Small intestine (tissue), 7 donors: ENCODE data around the gene VAV1. TPM values are rescaled to one million over a fixed set of nuclear protein-coding genes. Genes with fewer than 3 reads are reported as not detected.
A peak's percentile ranks its signal among the peaks of the same experiment; 100 is the strongest.

ENCODE experiments used
- DNase-seq, 2 donors: peaks; one replicate each; pipeline versions ENCODE4 v3.0.0 to v3.0.0-alpha.2; 2013
- FAIRE-seq: peaks from 2 replicates; lab custom pipeline; 2012; peaks lifted over from hg19 to GRCh38; lab: Jason Lieb, UNC
- H3K27ac ChIP-seq, 3 donors: one replicate each; pipeline ENCODE4 v1.5.1; 2013; ENCODE audit warnings: low read length in 2 of 3, mild to moderate bottlenecking in 2 of 3, control low read depth in 1 of 3, inconsistent platforms in 1 of 3, low read depth in 1 of 3, moderate library complexity in 1 of 3
- H3K27me3 ChIP-seq, 3 donors: one replicate each; pipeline ENCODE4 v1.6.1; 2013; ENCODE audit warnings: low read length in 3 of 3, inconsistent platforms in 1 of 3; ENCODE audit not compliant: control insufficient read depth in 3 of 3, insufficient read depth in 3 of 3
- H3K36me3 ChIP-seq, 3 donors: one replicate each; pipeline ENCODE4 v1.6.1; 2013; ENCODE audit warnings: low read length in 3 of 3, inconsistent platforms in 1 of 3, low read depth in 1 of 3, mild to moderate bottlenecking in 1 of 3, moderate library complexity in 1 of 3; ENCODE audit not compliant: control insufficient read depth in 3 of 3, insufficient read depth in 2 of 3
- H3K4me1 ChIP-seq, 3 donors: one replicate each; pipeline ENCODE4 v1.6.1; 2013; ENCODE audit warnings: low read length in 2 of 3, inconsistent platforms in 1 of 3, low read depth in 1 of 3, mild to moderate bottlenecking in 1 of 3, moderate library complexity in 1 of 3; ENCODE audit not compliant: control insufficient read depth in 3 of 3, insufficient read depth in 2 of 3
- H3K4me3 ChIP-seq, 3 donors: one replicate each; pipeline ENCODE4 v1.5.1; 2013; ENCODE audit warnings: low read length in 3 of 3, control low read depth in 1 of 3, inconsistent platforms in 1 of 3, low read depth in 1 of 3, mild to moderate bottlenecking in 1 of 3, moderate library complexity in 1 of 3
- H3K9me3 ChIP-seq, 2 donors: one replicate each; pipeline ENCODE4 v1.6.1; 2013; ENCODE audit warnings: low read depth in 1 of 2, low read length in 1 of 2; ENCODE audit not compliant: control insufficient read depth in 2 of 2, insufficient read depth in 1 of 2
- WGBS, 3 donors: extraction: QIAGEN DNeasy Blood & Tissue Kit; methylation state at CpG; one replicate each; pipeline ENCODE4 v1.1.7; 2013; 5-methylcytosine and 5-hydroxymethylcytosine counted together
- polyA plus RNA-seq, 4 donors: library from polyadenylated mRNA; stranded (reverse) in 3 of 4; unstranded in 1 of 4; fragments of 200-250 nt in 3 of 4; fragments of 120-200 nt in 1 of 4; gene quantifications; one replicate each; pipeline versions ENCODE4 v1.2.1 to v1.2.3, GENCODE V29; 2013
- donor health status: healthy with polysubstance abuse.
- donor health status: control.
- donor health status: control.
- donor health status: Bipolar disorder and iron deficiency.
- donor health status: healthy.

VAV1 gene
- polyA plus RNA-seq, 4 donors: 2.5 to 3.5 (median 3.1) TPM

DNA sequence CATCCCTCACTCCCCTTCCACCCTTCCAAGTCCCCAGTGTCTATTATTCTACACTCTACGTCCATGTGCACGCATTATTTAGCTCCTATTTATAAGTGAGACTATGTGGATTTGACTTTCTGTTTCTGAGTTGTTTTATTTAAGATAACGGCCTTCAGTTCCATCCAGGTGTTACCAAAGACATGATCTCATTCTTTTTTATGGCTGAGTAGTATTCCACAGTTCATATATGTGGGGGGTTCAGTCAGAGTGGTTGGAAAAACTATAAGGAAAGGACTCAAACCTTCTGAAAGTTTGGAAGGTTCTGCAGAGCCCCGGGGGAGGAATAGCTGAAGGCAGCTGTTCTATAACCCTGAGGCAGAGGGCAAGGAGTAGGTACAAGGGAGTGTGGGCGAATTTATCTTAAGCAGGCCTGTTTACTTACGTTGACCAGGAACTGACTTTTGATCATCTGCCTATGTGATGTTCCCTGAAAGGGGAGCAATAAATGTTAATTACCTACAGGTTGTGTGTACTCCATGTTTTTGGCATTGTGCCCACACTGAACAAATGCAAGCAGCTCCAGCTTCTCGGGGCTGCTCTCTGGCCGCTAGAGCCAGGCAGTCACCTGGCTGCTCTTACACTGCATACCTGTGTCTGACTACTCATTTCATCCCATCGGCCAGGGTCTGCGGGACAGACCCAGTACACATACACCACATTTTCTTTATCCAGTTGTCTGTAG is 101.4 kb downstream of the VAV1 start:
- DNase-seq (peak in 1 of 2 donors; percentile 40), FAIRE-seq (no peak)
- Histone ChIP-seq H3K9me3 (peaks cover 0 to 9% of the 10 kb centered on the region in 2 donors), H3K27me3 (no peaks in the 10 kb centered on the region), H3K4me1 (no peaks in the 10 kb centered on the region), H3K27ac (no peak overlapping the region), H3K4me3 (no peak overlapping the region), H3K36me3 (no peaks in the 10 kb centered on the region)
- 49 to 73% (median 62%) methylated on average over 10 of the region's 10 CpGs for WGBS, 3 donors

DNA sequence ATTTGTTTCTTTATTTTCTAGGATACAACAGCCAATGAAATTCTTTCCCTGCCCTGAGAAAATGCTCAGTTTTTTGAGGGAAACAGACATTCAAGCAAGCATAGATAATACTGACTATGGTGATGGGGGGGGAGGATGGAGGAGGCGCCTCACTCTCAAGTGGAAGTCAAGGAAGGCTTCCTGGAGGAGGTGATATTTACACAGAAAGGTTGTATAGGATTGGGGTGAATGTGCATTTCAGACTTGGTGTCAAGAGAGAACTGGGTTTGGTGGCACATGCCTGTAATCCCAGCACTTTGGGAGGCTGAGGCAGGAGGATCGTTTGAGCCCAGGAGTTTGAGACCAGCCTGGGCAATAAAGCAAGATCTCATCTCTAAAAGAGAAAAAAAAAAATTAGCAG is 102.7 kb downstream of the VAV1 start:
- 78 to 86% (median 86%) methylated on average over 2 of the region's 2 CpGs for WGBS, 3 donors
- Histone ChIP-seq H3K9me3 (peaks cover 0 to 15% of the 10 kb centered on the region in 2 donors), H3K27me3 (no peaks in the 10 kb centered on the region), H3K27ac (no peak overlapping the region), H3K36me3 (no peaks in the 10 kb centered on the region), H3K4me1 (no peaks in the 10 kb centered on the region), H3K4me3 (no peak overlapping the region)
- DNase-seq (no peak), FAIRE-seq (no peak)

DNA sequence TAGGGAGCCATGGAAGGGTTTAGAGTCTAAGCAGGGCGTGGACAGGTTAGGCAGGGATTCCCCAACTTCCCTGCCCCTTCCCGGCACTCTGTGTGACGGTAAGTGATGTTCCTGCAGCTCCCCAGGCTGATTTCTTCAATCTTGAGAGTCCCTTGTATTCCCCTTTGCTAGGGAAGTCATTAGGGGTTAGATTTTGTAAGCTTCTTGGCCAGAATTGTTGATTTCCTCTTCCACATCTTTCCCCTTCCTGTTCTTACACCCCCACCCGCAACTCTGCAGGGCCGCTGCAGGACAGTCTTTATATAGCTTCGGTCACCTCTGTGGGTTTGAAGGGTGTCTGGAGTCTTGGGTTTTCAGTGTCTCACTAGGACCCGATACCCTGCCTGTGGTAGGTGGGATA is 104.2 kb downstream of the VAV1 start:
- WGBS, 3 donors: 57 to 79% (median 60%) methylated on average over 7 of the region's 7 CpGs
- Histone ChIP-seq H3K9me3 (peaks cover 0 to 15% of the 10 kb centered on the region in 2 donors), H3K4me3 (no peak overlapping the region), H3K36me3 (no peaks in the 10 kb centered on the region), H3K4me1 (no peaks in the 10 kb centered on the region), H3K27me3 (no peaks in the 10 kb centered on the region), H3K27ac (no peak overlapping the region)
- DNase-seq: no peak
- FAIRE-seq: no peak

DNA sequence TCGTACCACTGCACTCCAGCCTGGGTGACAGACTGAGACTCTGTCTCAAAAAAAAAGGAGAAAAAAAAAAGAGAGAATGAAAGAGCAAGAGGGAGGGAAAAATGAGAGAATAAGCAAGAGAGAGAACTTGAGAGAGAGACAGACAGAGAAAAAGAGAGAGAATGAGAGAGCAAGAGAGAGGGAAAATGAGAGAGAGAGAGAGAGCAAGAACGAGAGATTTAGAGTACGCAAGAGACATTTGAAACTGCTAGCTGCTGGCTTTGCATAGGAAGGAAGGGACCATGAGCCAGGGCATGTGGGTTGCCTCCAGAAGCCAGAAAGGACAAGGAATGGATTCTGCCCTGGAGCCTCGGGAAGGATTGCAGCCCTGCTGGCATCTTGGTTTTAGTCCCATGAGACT is 105.3 kb downstream of the VAV1 start:
- WGBS, 3 donors: 67 to 83% (median 72%) methylated on average over 4 of the region's 4 CpGs
- H3K9me3 ChIP-seq: peaks cover 0 to 12% of the 10 kb centered on the region in 2 donors
- no peaks in the 10 kb centered on the region for H3K27me3 ChIP-seq
- DNase-seq: no peak
- H3K4me1 ChIP-seq: no peaks in the 10 kb centered on the region
- no peak overlapping the region for H3K27ac ChIP-seq
- FAIRE-seq: no peak
- no peak overlapping the region for H3K4me3 ChIP-seq
- no peaks in the 10 kb centered on the region for H3K36me3 ChIP-seq

DNA sequence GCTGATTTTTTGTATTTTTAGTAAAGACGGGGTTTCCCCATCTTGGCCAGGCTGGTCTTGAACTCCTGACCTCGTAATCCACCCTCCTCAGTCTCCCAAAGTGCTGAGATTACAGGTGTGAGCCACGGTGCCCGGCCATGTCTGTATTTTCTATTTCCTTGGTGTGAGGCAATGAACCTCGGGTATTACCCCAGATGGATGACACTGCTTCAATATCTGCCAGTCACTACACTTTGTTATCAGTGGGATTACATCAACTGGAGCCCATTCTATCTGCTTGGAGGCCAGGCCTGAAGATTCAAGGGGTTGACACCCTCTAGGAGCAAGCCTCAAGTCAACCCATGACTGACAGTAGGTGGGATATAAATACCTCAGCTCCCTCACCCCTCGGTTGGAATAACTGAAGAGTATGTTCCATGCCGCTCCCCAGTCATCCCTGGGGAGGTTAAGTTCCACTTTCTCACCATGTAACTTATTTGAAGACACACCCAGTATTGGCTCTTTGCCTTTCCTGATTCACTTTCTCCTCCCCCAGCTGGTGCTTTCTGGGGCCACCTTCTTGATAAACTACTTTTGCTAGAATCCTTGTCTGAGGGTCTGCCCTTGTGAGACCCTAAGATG is 113.9 kb downstream of the VAV1 start:
- H3K9me3 ChIP-seq: peaks cover 0 to 5% of the 10 kb centered on the region in 2 donors
- 72 to 77% (median 73%) methylated on average over 7 of the region's 7 CpGs for WGBS, 3 donors
- no peaks in the 10 kb centered on the region for H3K27me3 ChIP-seq
- H3K4me1 ChIP-seq: no peaks in the 10 kb centered on the region
- DNase-seq (no peak), FAIRE-seq (no peak)
- no peak overlapping the region for H3K4me3 ChIP-seq
- H3K36me3 ChIP-seq: no peaks in the 10 kb centered on the region
- no peak overlapping the region for H3K27ac ChIP-seq

DNA sequence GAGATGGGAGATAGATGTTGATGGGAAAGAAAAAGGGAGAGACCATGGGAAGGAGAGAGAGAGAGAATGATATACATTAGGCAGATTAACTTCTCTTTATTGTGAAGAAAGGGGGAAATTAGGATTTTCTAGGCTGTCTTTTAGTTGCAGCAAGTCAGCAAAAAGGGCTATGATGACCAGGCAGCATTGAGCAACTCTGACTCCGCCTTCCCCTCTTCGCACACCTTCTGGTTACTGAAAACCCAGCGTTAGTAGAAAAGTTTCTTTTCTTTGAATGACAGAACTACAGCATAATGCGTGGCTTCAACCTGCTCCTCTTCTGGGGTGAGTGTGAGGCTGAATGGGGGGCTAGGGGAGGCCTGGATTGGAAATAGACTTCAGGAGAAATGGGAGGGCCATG is 114.8 kb downstream of the VAV1 start, which contains the start of gene ADGRE1:
TSS of gene ADGRE1 (plus strand) at position 264 of the 400 bp plus-strand sequence. CDS start at position 294, 30 bp downstream.
- 64 to 75% (median 68%) methylated on average over 4 of the region's 4 CpGs for WGBS, 3 donors
- no peaks in the 10 kb centered on the region for H3K36me3 ChIP-seq
- no peak within 1 kb of the TSS for H3K4me3 ChIP-seq
- DNase-seq (no peak), FAIRE-seq (no peak)
- no peaks in the 10 kb centered on the region for H3K27me3 ChIP-seq
- H3K9me3 ChIP-seq: peaks cover 0 to 5% of the 10 kb centered on the region in 2 donors
- no peaks in the 10 kb centered on the region for H3K4me1 ChIP-seq
- H3K27ac ChIP-seq: no peak within 1 kb of the TSS

DNA sequence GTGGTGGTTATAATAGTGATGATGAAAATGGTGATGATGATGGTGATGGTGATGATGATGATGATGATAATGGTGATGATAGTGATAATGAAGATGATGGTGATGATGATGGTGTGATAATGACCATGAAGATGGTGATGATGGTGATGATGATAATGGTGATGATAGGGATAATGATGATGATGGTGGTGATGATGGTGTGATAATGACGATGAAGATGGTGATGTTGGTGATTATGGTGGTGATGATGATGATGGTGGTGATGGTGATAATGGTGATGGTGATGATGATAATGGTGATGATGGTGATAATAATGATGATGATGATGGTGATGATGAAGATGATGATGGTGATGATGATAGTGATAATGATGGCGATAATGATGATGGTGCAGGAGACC is 116.5 kb downstream of the VAV1 start:
- Histone ChIP-seq H3K27me3 (no peaks in the 10 kb centered on the region), H3K4me1 (no peaks in the 10 kb centered on the region), H3K36me3 (no peaks in the 10 kb centered on the region), H3K4me3 (no peak overlapping the region), H3K27ac (no peak overlapping the region), H3K9me3 (peaks cover 0 to 6% of the 10 kb centered on the region in 2 donors)
- WGBS, 3 donors: 91 to 98% (median 94%) methylated on average over 2 of the region's 2 CpGs
- DNase-seq (no peak), FAIRE-seq (no peak)

DNA sequence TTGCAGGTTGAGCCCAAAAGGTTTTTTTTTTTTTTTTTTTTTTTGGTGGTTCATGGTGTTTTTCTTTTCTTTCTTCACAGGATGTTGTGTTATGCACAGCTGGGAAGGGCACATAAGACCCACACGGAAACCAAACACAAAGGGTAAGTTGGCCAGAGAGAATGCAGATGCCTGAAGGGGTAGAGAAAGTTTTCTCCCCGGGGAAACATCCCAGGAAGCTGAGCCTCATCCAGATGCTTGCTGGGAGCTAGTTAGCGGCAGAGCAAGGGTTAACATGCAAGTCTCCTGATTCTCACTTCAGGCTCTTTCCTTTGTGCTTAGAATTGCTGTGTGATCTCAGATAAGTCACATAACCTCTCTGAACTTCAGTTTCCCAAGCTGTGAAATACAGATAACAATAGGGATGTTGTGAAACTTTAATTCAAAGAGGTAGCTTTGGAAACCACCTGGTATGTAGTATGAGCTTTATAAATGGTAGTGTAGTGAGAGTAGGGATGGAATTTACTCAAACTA is 117.9 kb downstream of the VAV1 start:
- DNase-seq (no peak), FAIRE-seq (no peak)
- Histone ChIP-seq H3K4me3 (no peak overlapping the region), H3K27me3 (peaks cover 0 to 2% (median 0%) of the 10 kb centered on the region in 3 donors), H3K36me3 (no peaks in the 10 kb centered on the region), H3K4me1 (no peaks in the 10 kb centered on the region), H3K9me3 (peaks cover 0 to 13% of the 10 kb centered on the region in 2 donors), H3K27ac (no peak overlapping the region)
- 46 to 52% (median 49%) methylated on average over 3 of the region's 3 CpGs for WGBS, 3 donors
